Stimulated activated CD4-positive, alpha-beta T cell treated with anti-CD3 and anti-CD28 coated beads, Interleukin-4, amount 100 ng/mL, for 1 hour (primary cell): ENCODE measurements around the gene ELF2.
"Not testable (repeated sequence)": the region's sequence is repeated elsewhere in the genome, so short reads cannot be mapped to it uniquely, and the experiment has no call there.

ENCODE experiments used
- DNase-seq: peaks from one replicate; pipeline ENCODE4 v3.0.0-alpha.2; 2020

Gene ELF2

GRCh38 chr4:139015948-139016471, 161.0 kb downstream of the ELF2 start:
- peak; percentile 52 for DNase-seq

- DNase-seq, result peak; percentile 94
These were observed 161.6 kb downstream of the ELF2 start, which contains the start of gene NOCT for GRCh38 chr4:139015269-139015947. Gene NOCT, plus strand, starts transcription at chr4:139015781. Its CDS starts 201 bp downstream, at chr4:139015982.

- no peak for DNase-seq
These were observed 162.4 kb downstream of the ELF2 start for GRCh38 chr4:139014371-139015268.

- no peak for DNase-seq
These were observed 165.6 kb downstream of the ELF2 start for GRCh38 chr4:139011225-139011950.

- no peak for DNase-seq
These were observed 167.3 kb downstream of the ELF2 start for GRCh38 chr4:139009702-139010101.

GRCh38 chr4:139008278-139008677, 168.7 kb downstream of the ELF2 start:
- DNase-seq, result not testable (repeated sequence)

- no peak for DNase-seq
These were observed 169.4 kb downstream of the ELF2 start for GRCh38 chr4:139007640-139008039.
